Measurements from ENCODE around the gene ARHGAP11A. TPM values are rescaled to one million over a fixed set of nuclear protein-coding genes. Genes with fewer than 3 reads are reported as not detected.

ARHGAP11A gene
- total RNA-seq, 2 donors from 2014 or later = 0.33 to 1.6 TPM

GRCh38 chr15:32664796-32665195 is 49.5 kb downstream of the ARHGAP11A start:
- peaks cover 17% of the 10 kb centered on the region for H3K4me1 ChIP-seq
- H3K36me3 ChIP-seq (replicated peaks in 1 of 2; ENCODE audit: insufficient read depth in 1 of 2, low read depth in 2 of 2) = no peaks in the 10 kb centered on the region
- H3K9me3 ChIP-seq = no peaks in the 10 kb centered on the region
- no peak for DNase-seq
- no peak for TF ChIP-seq POLR2A (IDR thresholded peaks at IDR 0.05)
- no peak for TF ChIP-seq CTCF (IDR thresholded peaks at IDR 0.05)
- H3K27me3 ChIP-seq = no peaks in the 10 kb centered on the region
- H3K27ac ChIP-seq = no peak overlapping the region
- intact Hi-C loops (cut with DNase I) = no loop called here
- ATAC-seq = no peak
- no peak overlapping the region for H3K4me3 ChIP-seq

GRCh38 chr15:32667321-32667720 is 52.0 kb downstream of the ARHGAP11A start:
- TF ChIP-seq CTCF (IDR thresholded peaks at IDR 0.05) = no peak
- no peak for TF ChIP-seq POLR2A (IDR thresholded peaks at IDR 0.05)
- H3K27ac ChIP-seq = no peak overlapping the region
- no peaks in the 10 kb centered on the region for H3K36me3 ChIP-seq (replicated peaks in 1 of 2; ENCODE audit: insufficient read depth in 1 of 2, low read depth in 2 of 2)
- no peaks in the 10 kb centered on the region for H3K9me3 ChIP-seq
- intact Hi-C loops (cut with DNase I) = no loop called here
- DNase-seq = no peak
- H3K4me1 ChIP-seq = no peaks in the 10 kb centered on the region
- H3K27me3 ChIP-seq = no peaks in the 10 kb centered on the region
- H3K4me3 ChIP-seq = no peak overlapping the region
- ATAC-seq = no peak
- WGBS, 2 donors = 89 to 94% methylated on average over 6 of the region's 6 CpGs

GRCh38 chr15:32668942-32669341 is 53.6 kb downstream of the ARHGAP11A start:
- TF ChIP-seq POLR2A (IDR thresholded peaks at IDR 0.05) = no peak
- no peak for TF ChIP-seq CTCF (IDR thresholded peaks at IDR 0.05)
- no peak for DNase-seq
- ATAC-seq = no peak
- no peak overlapping the region for H3K27ac ChIP-seq
- intact Hi-C loops (cut with DNase I) = no loop called here
- H3K27me3 ChIP-seq = no peaks in the 10 kb centered on the region
- no peaks in the 10 kb centered on the region for H3K4me1 ChIP-seq
- 91 to 100% methylated on average over 2 of the region's 2 CpGs for WGBS, 2 donors
- no peak overlapping the region for H3K4me3 ChIP-seq
- H3K36me3 ChIP-seq (replicated peaks in 1 of 2; ENCODE audit: insufficient read depth in 1 of 2, low read depth in 2 of 2) = no peaks in the 10 kb centered on the region
- no peaks in the 10 kb centered on the region for H3K9me3 ChIP-seq

- intact Hi-C loops (cut with DNase I) = no loop called here
- DNase-seq (no peak), ATAC-seq (no peak)
- Histone ChIP-seq H3K4me3 (no peak overlapping the region), H3K36me3 (replicated peaks in 1 of 2; ENCODE audit: insufficient read depth in 1 of 2, low read depth in 2 of 2) (no peaks in the 10 kb centered on the region), H3K27me3 (no peaks in the 10 kb centered on the region), H3K4me1 (no peaks in the 10 kb centered on the region), H3K9me3 (no peaks in the 10 kb centered on the region), H3K27ac (no peak overlapping the region)
- 49 to 66% methylated on average over 5 of the region's 5 CpGs for WGBS, 2 donors
- no peak for TF ChIP-seq POLR2A (IDR thresholded peaks at IDR 0.05)
- no peak for TF ChIP-seq CTCF (IDR thresholded peaks at IDR 0.05)
Observed at GRCh38 chr15:32669896-32670611, 54.8 kb downstream of the ARHGAP11A start.

GRCh38 chr15:32670623-32671022 is 55.3 kb downstream of the ARHGAP11A start:
- H3K9me3 ChIP-seq = no peaks in the 10 kb centered on the region
- TF ChIP-seq CTCF (IDR thresholded peaks at IDR 0.05) (no peak), POLR2A (IDR thresholded peaks at IDR 0.05) (no peak)
- no peaks in the 10 kb centered on the region for H3K27me3 ChIP-seq
- no peaks in the 10 kb centered on the region for H3K4me1 ChIP-seq
- ATAC-seq (no peak), DNase-seq (no peak)
- no peak overlapping the region for H3K4me3 ChIP-seq
- no peaks in the 10 kb centered on the region for H3K36me3 ChIP-seq (replicated peaks in 1 of 2; ENCODE audit: insufficient read depth in 1 of 2, low read depth in 2 of 2)
- no peak overlapping the region for H3K27ac ChIP-seq
- 70 to 75% methylated on average over 3 of the region's 3 CpGs for WGBS, 2 donors
- intact Hi-C loops (cut with DNase I) = no loop called here

Measured in body of pancreas (tissue), 4 donors.